ENCODE measurements around the gene EIF2S3.
"Not testable (repeated sequence)": the region's sequence is repeated elsewhere in the genome, so short reads cannot be mapped to it uniquely, and the experiment has no call there.

EIF2S3 gene
- total RNA-seq: 238 reads per million, percentile 94 among the genes with 10 or more reads in this experiment

- peak; percentile 86 for DNase-seq
Measured at GRCh38 chrX:24054182-24055042, at the start of gene EIF2S3. TSS of gene EIF2S3 (plus strand) at chrX:24054956. CDS start at chrX:24054969, 13 bp downstream.

- DNase-seq: no peak
Measured at GRCh38 chrX:24005028-24005427, 49.7 kb upstream of the EIF2S3 start.

- no peak for DNase-seq
Measured at GRCh38 chrX:24005867-24006266, 48.9 kb upstream of the EIF2S3 start.

GRCh38 chrX:24012266-24012665, 42.5 kb upstream of the EIF2S3 start:
- DNase-seq: no peak

- no peak for DNase-seq
Measured at GRCh38 chrX:24014388-24015018, 40.3 kb upstream of the EIF2S3 start.

- DNase-seq: no peak
Measured at GRCh38 chrX:24017674-24018073, 37.1 kb upstream of the EIF2S3 start.

- no peak for DNase-seq
Measured at GRCh38 chrX:24018809-24019208, 35.9 kb upstream of the EIF2S3 start.

- no peak for DNase-seq
Measured at GRCh38 chrX:24019448-24019847, 35.3 kb upstream of the EIF2S3 start.

- no peak for DNase-seq
Measured at GRCh38 chrX:24020306-24020876, 34.4 kb upstream of the EIF2S3 start.

GRCh38 chrX:24023544-24023943, 31.2 kb upstream of the EIF2S3 start:
- DNase-seq: no peak

- DNase-seq: no peak
Measured at GRCh38 chrX:24023972-24024669, 30.6 kb upstream of the EIF2S3 start.

- peak; percentile 63 for DNase-seq
Measured at GRCh38 chrX:24024819-24025740, 29.7 kb upstream of the EIF2S3 start.

GRCh38 chrX:24025741-24026403, 28.9 kb upstream of the EIF2S3 start:
- no peak for DNase-seq

- no peak for DNase-seq
Measured at GRCh38 chrX:24026432-24026831, 28.3 kb upstream of the EIF2S3 start.

GRCh38 chrX:24027086-24027485, 27.7 kb upstream of the EIF2S3 start, which contains the start of gene KLHL15:
TSS of gene KLHL15 (minus strand) at chrX:24027186. CDS start at chrX:24006693, 20,493 bp downstream.
- no peak for DNase-seq

GRCh38 chrX:24027985-24028384, 26.8 kb upstream of the EIF2S3 start:
- DNase-seq: no peak

- DNase-seq: no peak
Measured at GRCh38 chrX:24030597-24030996, 24.2 kb upstream of the EIF2S3 start.

- DNase-seq: no peak
Measured at GRCh38 chrX:24034485-24034884, 20.3 kb upstream of the EIF2S3 start.

- DNase-seq: no peak
Measured at GRCh38 chrX:24037729-24038128, 17.0 kb upstream of the EIF2S3 start.

- not testable (repeated sequence) for DNase-seq
Measured at GRCh38 chrX:24046060-24046459, 8.7 kb upstream of the EIF2S3 start.

- not testable (repeated sequence) for DNase-seq
Measured at GRCh38 chrX:24049643-24050042, 5.1 kb upstream of the EIF2S3 start.

All from effector CD4-positive, alpha-beta T cell (primary cell).